MCF 10A (cell line): ENCODE measurements around the gene ORMDL2. TPM values are rescaled to one million over a fixed set of nuclear protein-coding genes. Genes with fewer than 3 reads are reported as not detected.

Source experiments
- BruUV-seq: library from RNA; stranded (reverse); fragments of 400-500 nt; replicated peaks from 2 replicates; lab custom pipeline; 2021; lab: Mats Ljungman, UMichigan
- CTCF ChIA-PET: fragments of 300-600 bp; sonication (Branson Sonifier 250); formaldehyde crosslinking; extraction: SDS; loops from one replicate; lab custom pipeline; 2021; ENCODE audit warnings: antibody characterized with exemption, inconsistent platforms; lab: Yijun Ruan, JAX
- POLR2A ChIA-PET: fragments of 300-600, 350-650 bp; sonication (Branson Sonifier 250); formaldehyde crosslinking; extraction: SDS; loops from one replicate; lab custom pipeline; 2020; ENCODE audit warnings: antibody characterized with exemption, inconsistent platforms; lab: Yijun Ruan, JAX
- DNase-seq: peaks from one replicate; pipeline ENCODE4 v3.0.0-alpha.2; 2018; ENCODE audit not compliant: unreplicated experiment
- H3K27ac Mint-ChIP-seq: one replicate; pipeline ENCODE4 v1.8.0; 2022; ENCODE audit warnings: mild to moderate bottlenecking, low read depth, mixed read lengths; ENCODE audit not compliant: unreplicated experiment
- H3K27me3 Mint-ChIP-seq: one replicate; pipeline ENCODE4 v1.8.0; 2022; ENCODE audit warnings: mixed read lengths; ENCODE audit not compliant: insufficient read depth, unreplicated experiment
- H3K36me3 Mint-ChIP-seq: one replicate; pipeline ENCODE4 v1.8.0; 2022; ENCODE audit warnings: mild to moderate bottlenecking, moderate library complexity, mixed read lengths; ENCODE audit not compliant: insufficient read depth, unreplicated experiment
- H3K4me1 Mint-ChIP-seq: one replicate; pipeline ENCODE4 v1.8.0; 2022; ENCODE audit warnings: mixed read lengths; ENCODE audit not compliant: insufficient read depth, unreplicated experiment
- H3K4me3 Mint-ChIP-seq: one replicate; pipeline ENCODE4 v1.8.0; 2022; ENCODE audit warnings: mild to moderate bottlenecking, moderate library complexity, mixed read lengths; ENCODE audit not compliant: unreplicated experiment
- H3K9me3 Mint-ChIP-seq: one replicate; pipeline ENCODE4 v1.8.0; 2022; ENCODE audit warnings: mixed read lengths; ENCODE audit not compliant: unreplicated experiment
- CTCF ChIP-seq: fragments of 200-600 bp; IDR thresholded peaks from one replicate; pipeline ENCODE4 v1.8.0; 2022; ENCODE audit warnings: antibody characterized with exemption, mild to moderate bottlenecking; ENCODE audit not compliant: unreplicated experiment
- intact Hi-C: fragments of 100-400 bp; cut with micrococcal nuclease; formaldehyde crosslinking; loops from 2 replicates; pipeline ENCODE4 v1.14.1; 2022
- total RNA-seq: library from RNA; stranded (reverse); gene quantifications from 2 replicates; pipeline ENCODE4 v1.2.3, GENCODE V29; 2022

Gene ORMDL2
- total RNA-seq, 1 experiment from 2014 or later: 54.6 TPM

GRCh38 chr12:55839345-55840140 lies 21.7 kb downstream of the ORMDL2 start:
- H3K27ac Mint-ChIP-seq: no peak overlapping the region
- H3K4me3 Mint-ChIP-seq: no peak overlapping the region
- ChIA-PET POLR2A (interaction anchor here (1.3 to 1.5 kb wide), 2 partner anchors 10 to 23 kb away, joined by 5 to 6 read pairs; partner anchors contain the start of gene DNAJC14), CTCF (interaction anchor here (0.7 kb wide), 2 partner anchors 100 to 456 kb away, joined by 3 read pairs; no protein-coding TSS in a partner anchor)
- DNase-seq: no peak
- intact Hi-C loops: no loop called here
- no peaks in the 10 kb centered on the region for H3K36me3 Mint-ChIP-seq
- no peak for TF ChIP-seq CTCF
- no peaks in the 10 kb centered on the region for H3K9me3 Mint-ChIP-seq
- H3K4me1 Mint-ChIP-seq: peaks cover 17% of the 10 kb centered on the region
- no peaks in the 10 kb centered on the region for H3K27me3 Mint-ChIP-seq
- BruUV-seq: no TSS peak

DNA sequence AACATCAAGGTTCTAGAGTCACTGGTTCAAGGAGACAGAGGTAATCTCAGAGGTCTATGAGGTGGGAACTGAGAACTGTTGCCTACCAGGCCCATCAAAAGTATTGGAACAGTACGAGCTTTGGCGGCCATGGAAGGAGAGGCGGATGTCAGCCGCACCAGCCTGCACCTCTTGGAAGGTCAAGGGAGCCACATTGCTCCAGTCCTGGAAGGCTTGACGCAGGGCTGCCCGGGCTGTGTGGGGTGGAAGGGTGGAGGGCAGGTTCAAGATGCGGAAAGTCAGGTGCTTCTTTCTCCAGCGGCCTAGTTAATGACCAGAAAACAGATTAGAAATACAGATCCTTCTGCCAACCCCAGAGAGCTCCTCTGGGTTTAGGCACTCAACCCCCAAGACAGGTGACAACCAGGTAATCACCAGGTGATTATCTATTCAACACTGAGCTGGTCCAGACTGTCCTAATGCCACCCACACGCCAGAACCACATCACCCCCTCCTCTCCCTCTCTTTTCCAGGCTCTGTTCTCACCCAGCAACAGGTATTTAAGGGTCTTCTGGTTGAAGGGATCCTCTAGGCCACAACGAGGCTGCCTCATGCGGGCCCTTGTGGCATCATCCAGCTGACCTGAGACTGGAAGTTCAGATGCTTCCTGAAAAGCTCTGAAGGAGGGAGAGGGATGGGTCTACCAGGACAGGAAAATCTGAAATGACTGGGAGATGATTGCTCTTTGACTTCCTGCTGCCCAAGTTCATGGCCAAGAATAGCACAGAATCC lies 22.9 kb downstream of the ORMDL2 start:
- no peak for DNase-seq
- BruUV-seq: no TSS peak
- ChIA-PET CTCF (interaction anchor here (0.7 kb wide), 1 partner anchor 90 kb away, joined by 3 read pairs; the partner anchor contains the start of gene DGKA), POLR2A (interaction anchor here (0.6 to 2.1 kb wide), 4 partner anchors 9 to 1586 kb away, joined by 3 to 9 read pairs (median 4); partner anchors contain the start of gene DNAJC14)
- H3K4me3 Mint-ChIP-seq: no peak overlapping the region
- H3K27ac Mint-ChIP-seq: no peak overlapping the region
- no peak for TF ChIP-seq CTCF
- peaks cover 17% of the 10 kb centered on the region for H3K4me1 Mint-ChIP-seq
- no peaks in the 10 kb centered on the region for H3K27me3 Mint-ChIP-seq
- no peaks in the 10 kb centered on the region for H3K36me3 Mint-ChIP-seq
- intact Hi-C loops: no loop called here
- no peaks in the 10 kb centered on the region for H3K9me3 Mint-ChIP-seq

DNA sequence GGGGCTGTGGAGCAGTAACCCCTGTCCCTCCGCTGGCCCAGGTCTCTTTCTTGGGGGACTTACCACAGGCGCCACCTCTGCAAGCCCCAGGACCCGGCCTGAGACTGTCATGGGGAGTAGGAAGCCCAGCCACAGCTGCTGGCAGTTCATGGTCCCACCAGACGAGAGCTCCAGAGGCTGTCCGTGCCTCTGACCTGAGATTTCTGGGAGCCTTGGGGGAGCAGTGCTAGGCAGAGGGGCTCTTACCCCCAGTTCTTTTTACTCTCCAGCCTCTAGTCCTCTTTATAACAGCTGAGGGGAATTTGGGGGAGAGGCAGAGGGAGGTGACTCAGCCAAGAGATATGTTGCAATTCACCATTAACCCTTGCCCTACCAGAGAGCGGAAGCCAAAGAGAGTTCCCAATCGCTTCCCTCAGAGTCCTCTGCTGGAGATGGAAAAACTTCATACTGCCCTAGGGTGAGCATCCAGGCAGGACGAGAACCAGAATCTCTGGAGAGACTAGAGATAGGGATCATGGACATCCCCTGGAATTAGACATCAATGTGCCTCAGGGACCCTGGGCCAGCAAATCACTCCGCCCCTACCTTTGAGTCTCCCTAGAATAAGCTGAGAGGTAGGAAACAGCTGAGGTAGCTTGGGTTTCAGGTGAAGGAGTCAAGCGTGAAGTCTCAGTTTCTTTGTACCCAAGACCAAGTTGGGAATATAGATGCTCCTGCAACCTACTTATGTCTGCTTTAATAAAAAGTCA lies 25.0 kb downstream of the ORMDL2 start, which contains the start of gene MMP19:
Gene MMP19 (minus strand): TSS at position 256 of the 749 bp plus-strand sequence. CDS start 106 bp downstream, at position 150.
- ChIA-PET POLR2A (interaction anchor here (1.0 to 2.4 kb wide), 3 partner anchors 13 to 25 kb away, joined by 5 to 10 read pairs (median 9); partner anchors contain the start of genes DNAJC14, ORMDL2 and SARNP), CTCF (interaction anchor here (0.6 to 0.8 kb wide), 2 partner anchors 83 to 150 kb away, joined by 3 to 4 read pairs; no protein-coding TSS in a partner anchor)
- Mint-ChIP-seq H3K9me3 (no peaks in the 10 kb centered on the region), H3K27me3 (no peaks in the 10 kb centered on the region), H3K36me3 (no peaks in the 10 kb centered on the region), H3K27ac (peak within 1 kb of the TSS; percentile 85), H3K4me1 (peaks cover 25% of the 10 kb centered on the region), H3K4me3 (peak within 1 kb of the TSS; percentile 78)
- no peak for TF ChIP-seq CTCF
- no TSS peak for BruUV-seq
- peak; percentile 77 for DNase-seq
- intact Hi-C loops: no loop called here
